HCT116 (cell line): ENCODE results near the gene TRIB2. TPM values are rescaled to one million over a fixed set of nuclear protein-coding genes. Genes with fewer than 3 reads are reported as not detected.

ENCODE experiments used
- ATAC-seq: fragments of 200-7000 bp; cut with Tn5 transposase; 2 replicates; pipeline ENCODE4 v1.9.1; 2020; ENCODE audit warnings: mild to moderate bottlenecking, moderate library complexity
- BruUV-seq: library from RNA; stranded (reverse); fragments of 400-500 nt; replicated peaks from 2 replicates; lab custom pipeline; 2021; lab: Mats Ljungman, UMichigan
- CTCF ChIA-PET: fragments of 300-600 bp; sonication (Branson Sonifier 250); formaldehyde crosslinking; loops from one replicate; lab custom pipeline; 2021; ENCODE audit warnings: antibody characterized with exemption; lab: Charles Lee
- POLR2A ChIA-PET: fragments of 300-600, 350-600 bp; sonication (Branson Sonifier 250); formaldehyde crosslinking; loops from one replicate; lab custom pipeline; 2021; ENCODE audit warnings: antibody characterized with exemption; lab: Charles Lee
- RAD21 ChIA-PET, 2 experiments: fragments of 300-600 bp; sonication (Branson Sonifier 250); formaldehyde crosslinking; loops; one replicate each; lab custom pipeline; 2023; ENCODE audit warnings: low total read pairs in 2 of 2; ENCODE audit not compliant: uncharacterized antibody in 2 of 2, unreplicated experiment in 2 of 2, low non-redundant PET in 1 of 2; lab: Charles Lee
- DNase-seq: peaks from one replicate; pipeline ENCODE4 v3.0.0-alpha.2; 2010; ENCODE audit warnings: low read depth, low spot score
- H2AFZ ChIP-seq: fragments of 200-600 bp; shearing (Covaris generic), sonication (generic); 2 replicates; pipeline ENCODE4 v1.6.1; 2017; ENCODE audit warnings: low read depth, mixed run types, mixed read lengths, antibody characterized with exemption, low read length; ENCODE audit not compliant: poor library complexity, severe bottlenecking
- H3K27ac ChIP-seq: 2 replicates; pipeline ENCODE4 v1.5.1; 2012; ENCODE audit warnings: low read depth, low read length
- H3K27me3 ChIP-seq: fragments of 200-600 bp; sonication (generic); 2 replicates; pipeline ENCODE4 v1.6.1; 2016; ENCODE audit warnings: mixed run types, low read length, mixed read lengths; ENCODE audit not compliant: insufficient read depth
- H3K36me3 ChIP-seq, 2 experiments: fragments of 200-500 bp in 1 of 2; fragments of 200-600 bp in 1 of 2; sonication (Bioruptor generic) in 1 of 2; sonication (generic) in 1 of 2; 2 replicates each; pipeline versions ENCODE4 v1.5.1 to v1.6.1; 2014 to 2016; ENCODE audit warnings: low read length in 2 of 2, inconsistent platforms in 1 of 2, mixed read lengths in 1 of 2, mixed run types in 1 of 2; ENCODE audit not compliant: insufficient read depth in 2 of 2, control insufficient read depth in 1 of 2
- H3K4me1 ChIP-seq, 2 experiments: fragments of 200-600 bp in 1 of 2; sonication (generic) in 1 of 2; 2 replicates each; pipeline versions ENCODE4 v1.5.1 to v1.6.1; 2012 to 2017; ENCODE audit warnings: low read length in 2 of 2, inconsistent platforms in 1 of 2, mild to moderate bottlenecking in 1 of 2, mixed read lengths in 1 of 2, mixed run types in 1 of 2, moderate library complexity in 1 of 2; ENCODE audit not compliant: insufficient read depth in 2 of 2, control insufficient read depth in 1 of 2
- H3K4me2 ChIP-seq: fragments of 200-600 bp; sonication (generic); 2 replicates; pipeline ENCODE4 v1.6.1; 2017; ENCODE audit warnings: mixed run types, low read length, mixed read lengths
- H3K4me3 ChIP-seq, 2 experiments: fragments of 200-600 bp in 1 of 2; sonication (generic) in 1 of 2; replicated peaks in 1 of 2; 2 replicates each; pipeline ENCODE4 v1.5.1; 2011 to 2016; ENCODE audit warnings: low read length in 2 of 2, control low read depth in 1 of 2, low read depth in 1 of 2, mild to moderate bottlenecking in 1 of 2, mixed read lengths in 1 of 2, mixed run types in 1 of 2
- H3K79me2 ChIP-seq: fragments of 200-600 bp; sonication (generic); 2 replicates; pipeline ENCODE4 v1.6.1; 2017; ENCODE audit warnings: mild to moderate bottlenecking, mixed run types, low read length, moderate library complexity, mixed read lengths; ENCODE audit not compliant: insufficient read depth
- H3K9ac ChIP-seq: fragments of 200-600 bp; sonication (generic); 2 replicates; pipeline ENCODE4 v1.6.1; 2016; ENCODE audit warnings: low read length, mixed read lengths
- H3K9me2 ChIP-seq: fragments of 200-600 bp; sonication (generic), shearing (Covaris generic); 2 replicates; pipeline ENCODE4 v1.6.1; 2017; ENCODE audit warnings: mixed run types, mild to moderate bottlenecking, moderate library complexity; ENCODE audit not compliant: insufficient read depth
- H3K9me3 ChIP-seq, 2 experiments: fragments of 200-500 bp in 1 of 2; fragments of 200-600 bp in 1 of 2; sonication (Bioruptor generic) in 1 of 2; sonication (generic) in 1 of 2; 2 replicates each; pipeline ENCODE4 v1.6.1; 2014 to 2017; ENCODE audit warnings: low read length in 2 of 2, mixed read lengths in 2 of 2, inconsistent platforms in 1 of 2, low read depth in 1 of 2, mild to moderate bottlenecking in 1 of 2, mixed run types in 1 of 2, moderate library complexity in 1 of 2; ENCODE audit not compliant: control insufficient read depth in 1 of 2, insufficient read depth in 1 of 2
- H4K20me1 ChIP-seq: fragments of 200-600 bp; sonication (generic), shearing (Covaris generic); 2 replicates; pipeline ENCODE4 v1.6.1; 2017; ENCODE audit warnings: mixed run types, mild to moderate bottlenecking, moderate library complexity; ENCODE audit not compliant: insufficient read depth
- ELF1 ChIP-seq: IDR thresholded peaks from 2 replicates; pipeline ENCODE4 v1.6.1; 2012; ENCODE audit warnings: low read depth, borderline replicate concordance
- EZH2phosphoT487 ChIP-seq: fragments of 200-600 bp; IDR thresholded peaks from 2 replicates; pipeline ENCODE4 v1.6.1; 2018; ENCODE audit warnings: antibody characterized with exemption, borderline replicate concordance
- POLR2A ChIP-seq: IDR thresholded peaks from 2 replicates; pipeline ENCODE4 v1.7.0; 2011; ENCODE audit warnings: borderline replicate concordance; ENCODE audit not compliant: insufficient read depth, insufficient read length; ENCODE audit errors: extremely low read depth
- POLR2AphosphoS5 ChIP-seq: IDR thresholded peaks from 2 replicates; pipeline ENCODE4 v1.6.1; 2011; ENCODE audit warnings: mild to moderate bottlenecking, low read depth, low read length, moderate library complexity
- RAD21 ChIP-seq: IDR thresholded peaks from 2 replicates; pipeline ENCODE4 v1.6.1; 2012; ENCODE audit warnings: low read depth, mild to moderate bottlenecking
- SP1 ChIP-seq: IDR thresholded peaks from 2 replicates; pipeline ENCODE4 v1.6.1; 2012; ENCODE audit warnings: low read depth
- TCF7L2 ChIP-seq: IDR thresholded peaks from 2 replicates; pipeline ENCODE4 v1.7.0; 2011; ENCODE audit warnings: borderline replicate concordance, inconsistent platforms; ENCODE audit not compliant: insufficient read depth, insufficient read length; ENCODE audit errors: extremely low read depth
- ZFX ChIP-seq: fragments of 450-650 bp; IDR thresholded peaks from 2 replicates; pipeline ENCODE4 v1.6.1; 2017
- intact Hi-C: fragments of 100-400 bp; cut with micrococcal nuclease; formaldehyde crosslinking; loops from 2 replicates; pipeline ENCODE4 v1.10.0; 2022
- total RNA-seq: library from RNA; stranded (reverse); gene quantifications from one replicate; pipeline ENCODE4 v1.2.1, GENCODE V29; 2021; ENCODE audit not compliant: unreplicated experiment
- TF ChIP-seq, protein P1 (sequence below): IDR thresholded peaks from 2 replicates; pipeline ENCODE4 v1.6.1; 2011; ENCODE audit warnings: mild to moderate bottlenecking, low read length, moderate library complexity; ENCODE audit not compliant: insufficient replicate concordance; ENCODE audit errors: extremely low read depth
- TF ChIP-seq, protein P2 (sequence below): IDR thresholded peaks from 2 replicates; pipeline ENCODE4 v1.6.1; 2012
- TF ChIP-seq, protein P3 (sequence below), 3 experiments: fragments of 200-600 bp in 1 of 3; sonication (generic) in 1 of 3; IDR thresholded peaks in 2 of 3; conservative IDR thresholded peaks in 1 of 3; 2 replicates each; pipeline ENCODE4 v1.5.1; 2012 to 2017; ENCODE audit warnings: low read depth in 2 of 3, low read length in 2 of 3, antibody characterized with exemption in 1 of 3, borderline replicate concordance in 1 of 3, control low read depth in 1 of 3, mild to moderate bottlenecking in 1 of 3, mixed read lengths in 1 of 3, mixed run types in 1 of 3, moderate library complexity in 1 of 3; ENCODE audit not compliant: insufficient read depth in 1 of 3

Gene TRIB2
- total RNA-seq, 1 experiment from 2014 or later, result 12.4 TPM

DNA sequence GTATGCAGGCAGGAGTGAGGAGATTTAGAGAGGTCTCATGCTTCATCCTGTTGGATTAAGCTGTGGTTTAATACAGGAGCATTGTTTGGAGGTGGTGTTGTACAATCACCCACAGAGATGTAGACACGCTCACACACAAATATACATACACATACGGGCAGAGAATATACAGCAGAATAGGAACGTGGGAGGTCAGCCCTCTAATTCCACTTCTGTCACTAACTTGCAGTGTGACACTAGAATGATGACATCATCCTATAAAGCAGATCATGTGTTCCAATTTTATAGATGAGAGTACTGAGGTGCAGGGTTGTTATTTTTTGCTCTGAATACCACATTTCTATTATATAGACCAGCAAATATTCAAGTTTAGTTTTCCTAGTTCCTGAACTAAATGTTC is 54.4 kb downstream of the TRIB2 start:
- ChIA-PET RAD21 (no interaction called here), CTCF (no interaction called here), POLR2A (no interaction called here)
- Histone ChIP-seq H3K27ac (no peak overlapping the region), H3K36me3 (no peaks in the 10 kb centered on the region), H3K9me3 (no peaks in the 10 kb centered on the region), H3K9ac (no peak overlapping the region), H3K79me2 (no peaks in the 10 kb centered on the region), H4K20me1 (no peaks in the 10 kb centered on the region), H3K4me2 (no peak overlapping the region), H3K4me3 (no peak overlapping the region), H3K27me3 (peaks cover 9% of the 10 kb centered on the region; the same call in 1 of the 2 replicates), H2AFZ (no peak overlapping the region), H3K9me2 (no peaks in the 10 kb centered on the region), H3K4me1 (no peaks in the 10 kb centered on the region)
- TF ChIP-seq, protein P1, sequence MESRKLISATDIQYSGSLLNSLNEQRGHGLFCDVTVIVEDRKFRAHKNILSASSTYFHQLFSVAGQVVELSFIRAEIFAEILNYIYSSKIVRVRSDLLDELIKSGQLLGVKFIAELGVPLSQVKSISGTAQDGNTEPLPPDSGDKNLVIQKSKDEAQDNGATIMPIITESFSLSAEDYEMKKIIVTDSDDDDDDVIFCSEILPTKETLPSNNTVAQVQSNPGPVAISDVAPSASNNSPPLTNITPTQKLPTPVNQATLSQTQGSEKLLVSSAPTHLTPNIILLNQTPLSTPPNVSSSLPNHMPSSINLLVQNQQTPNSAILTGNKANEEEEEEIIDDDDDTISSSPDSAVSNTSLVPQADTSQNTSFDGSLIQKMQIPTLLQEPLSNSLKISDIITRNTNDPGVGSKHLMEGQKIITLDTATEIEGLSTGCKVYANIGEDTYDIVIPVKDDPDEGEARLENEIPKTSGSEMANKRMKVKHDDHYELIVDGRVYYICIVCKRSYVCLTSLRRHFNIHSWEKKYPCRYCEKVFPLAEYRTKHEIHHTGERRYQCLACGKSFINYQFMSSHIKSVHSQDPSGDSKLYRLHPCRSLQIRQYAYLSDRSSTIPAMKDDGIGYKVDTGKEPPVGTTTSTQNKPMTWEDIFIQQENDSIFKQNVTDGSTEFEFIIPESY, result no peak
- no peak for TF ChIP-seq POLR2A
- TF ChIP-seq TCF7L2, result no peak
- TF ChIP-seq, protein P2, sequence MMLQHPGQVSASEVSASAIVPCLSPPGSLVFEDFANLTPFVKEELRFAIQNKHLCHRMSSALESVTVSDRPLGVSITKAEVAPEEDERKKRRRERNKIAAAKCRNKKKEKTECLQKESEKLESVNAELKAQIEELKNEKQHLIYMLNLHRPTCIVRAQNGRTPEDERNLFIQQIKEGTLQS, result no peak
- TF ChIP-seq POLR2AphosphoS5, result no peak
- no peak for TF ChIP-seq RAD21
- no peak for TF ChIP-seq ZFX
- TF ChIP-seq, protein P3, sequence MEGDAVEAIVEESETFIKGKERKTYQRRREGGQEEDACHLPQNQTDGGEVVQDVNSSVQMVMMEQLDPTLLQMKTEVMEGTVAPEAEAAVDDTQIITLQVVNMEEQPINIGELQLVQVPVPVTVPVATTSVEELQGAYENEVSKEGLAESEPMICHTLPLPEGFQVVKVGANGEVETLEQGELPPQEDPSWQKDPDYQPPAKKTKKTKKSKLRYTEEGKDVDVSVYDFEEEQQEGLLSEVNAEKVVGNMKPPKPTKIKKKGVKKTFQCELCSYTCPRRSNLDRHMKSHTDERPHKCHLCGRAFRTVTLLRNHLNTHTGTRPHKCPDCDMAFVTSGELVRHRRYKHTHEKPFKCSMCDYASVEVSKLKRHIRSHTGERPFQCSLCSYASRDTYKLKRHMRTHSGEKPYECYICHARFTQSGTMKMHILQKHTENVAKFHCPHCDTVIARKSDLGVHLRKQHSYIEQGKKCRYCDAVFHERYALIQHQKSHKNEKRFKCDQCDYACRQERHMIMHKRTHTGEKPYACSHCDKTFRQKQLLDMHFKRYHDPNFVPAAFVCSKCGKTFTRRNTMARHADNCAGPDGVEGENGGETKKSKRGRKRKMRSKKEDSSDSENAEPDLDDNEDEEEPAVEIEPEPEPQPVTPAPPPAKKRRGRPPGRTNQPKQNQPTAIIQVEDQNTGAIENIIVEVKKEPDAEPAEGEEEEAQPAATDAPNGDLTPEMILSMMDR (IDR thresholded peaks at IDR 0.05 in 2 of 3, conservative IDR thresholded peaks at IDR 0.05 in 1 of 3; ENCODE audit: borderline replicate concordance in 1 of 3, insufficient read depth in 1 of 3, low read depth in 2 of 3, low read length in 2 of 3), result no peak
- TF ChIP-seq ELF1, result no peak
- no peak for TF ChIP-seq EZH2phosphoT487
- TF ChIP-seq SP1, result no peak
- no peak for DNase-seq
- BruUV-seq, result no TSS peak
- no peak for ATAC-seq
- intact Hi-C loops, result no loop called here
